Lower leg skin (tissue), 3 donors: ENCODE results near the gene SPECC1L.

ENCODE experiments used
- CTCF ChIP-seq, 3 donors: fragments of 450-650 bp; IDR thresholded peaks; one replicate each; pipeline ENCODE4 v1.5.1; 2016; ENCODE audit warnings: antibody characterized with exemption in 3 of 3, mild to moderate bottlenecking in 3 of 3, moderate library complexity in 2 of 3
- POLR2A ChIP-seq, 2 donors: fragments of 450-650 bp; IDR thresholded peaks; one replicate each; pipeline ENCODE4 v1.6.1; 2016 to 2017; ENCODE audit warnings: antibody characterized with exemption in 2 of 2, mild to moderate bottlenecking in 1 of 2, moderate library complexity in 1 of 2

GRCh38 chr22:24419475-24419850 is 148.8 kb downstream of the SPECC1L start:
- TF ChIP-seq CTCF (IDR thresholded peaks at IDR 0.05): no peak
- no peak for TF ChIP-seq POLR2A (IDR thresholded peaks at IDR 0.05)
